ENCODE measurements around the gene RIMBP2.

The RIMBP2 gene

GRCh38 chr12:130496516-130497120 lies 219.5 kb downstream of the RIMBP2 start:
- DNase-seq = no peak

DNA sequence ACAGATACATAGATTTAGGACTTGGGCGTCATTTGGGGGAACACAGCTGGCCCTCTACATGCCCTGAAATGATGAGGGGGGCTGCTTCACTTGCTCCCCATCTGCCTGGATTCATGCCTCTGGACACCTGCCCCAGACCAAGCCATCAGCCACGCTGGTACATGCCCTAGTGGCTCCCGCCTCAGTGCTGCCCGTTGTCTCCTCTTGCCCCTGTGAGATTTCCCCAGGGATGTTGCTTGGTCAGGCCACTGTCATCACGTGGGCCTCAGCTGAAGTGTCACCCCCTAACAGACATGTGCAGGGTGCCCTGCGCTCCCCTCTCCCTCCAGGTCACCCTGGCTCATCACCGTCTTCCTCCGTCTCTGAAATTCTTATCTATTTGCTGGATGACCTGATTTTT lies 220.9 kb downstream of the RIMBP2 start:
- no peak for DNase-seq

GRCh38 chr12:130494736-130495135 lies 221.4 kb downstream of the RIMBP2 start:
- no peak for DNase-seq

DNA sequence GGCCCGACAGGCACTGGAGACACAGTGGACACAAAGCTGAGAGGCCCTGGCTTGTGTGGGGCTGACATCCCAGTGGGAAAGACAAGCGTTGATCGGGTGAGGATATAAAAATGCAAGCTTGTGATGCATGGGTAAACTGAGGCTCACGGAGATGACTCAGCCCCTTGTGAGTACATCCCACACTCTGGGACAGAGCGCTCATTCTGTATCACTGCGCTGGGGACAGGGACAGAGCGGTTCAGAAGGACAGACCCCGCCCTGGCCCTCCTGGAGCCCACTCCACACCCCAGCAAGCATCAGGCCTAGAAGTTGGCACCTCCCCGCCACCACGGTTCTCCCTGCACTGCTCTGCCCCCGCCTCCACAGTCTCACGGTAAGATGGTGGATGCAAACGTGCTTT lies 222.1 kb downstream of the RIMBP2 start:
- no peak for DNase-seq

GRCh38 chr12:130491421-130492357 lies 224.4 kb downstream of the RIMBP2 start:
- DNase-seq = no peak

DNA sequence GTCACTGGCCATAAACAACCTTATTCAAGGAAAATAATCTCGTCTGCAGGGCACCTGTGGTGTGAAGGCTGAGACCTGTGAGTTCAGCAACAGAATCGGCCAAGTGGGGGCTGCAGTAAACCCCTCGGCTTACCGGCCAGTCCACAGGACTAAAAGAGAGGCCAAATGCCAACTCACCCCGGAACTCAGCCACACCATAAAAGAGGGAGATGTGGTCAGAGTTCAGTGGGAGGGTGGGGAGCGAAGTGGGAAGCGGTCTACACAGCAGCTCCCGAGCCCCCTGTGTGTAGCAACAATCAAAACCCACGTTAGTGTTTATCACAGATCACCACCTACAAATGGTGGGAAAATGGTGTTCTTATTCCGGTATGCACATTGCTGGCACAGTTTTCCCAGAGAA lies 225.4 kb downstream of the RIMBP2 start:
- DNase-seq = no peak

GRCh38 chr12:130489293-130489692 lies 226.8 kb downstream of the RIMBP2 start:
- DNase-seq = no peak

DNA sequence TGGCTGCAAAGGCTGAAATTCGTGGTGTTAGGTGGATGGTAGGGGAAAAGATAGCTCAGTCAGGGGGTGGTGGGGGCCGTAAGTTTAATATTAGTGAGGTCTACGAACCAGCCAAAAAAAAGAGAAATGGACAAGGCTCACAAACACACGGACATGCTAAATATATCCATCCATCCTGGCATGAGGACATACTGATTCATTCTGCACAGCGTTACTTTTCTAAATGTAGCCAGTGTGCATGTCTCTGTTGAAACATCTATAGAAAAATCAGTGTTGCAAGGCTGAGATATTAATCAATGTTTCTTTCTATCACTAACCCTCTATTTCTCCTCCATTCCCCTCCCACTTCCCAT lies 227.8 kb downstream of the RIMBP2 start:
- DNase-seq = no peak

- DNase-seq = no peak
These were observed 228.3 kb downstream of the RIMBP2 start for GRCh38 chr12:130487636-130488357.

- no peak for DNase-seq
These were observed 229.1 kb downstream of the RIMBP2 start for GRCh38 chr12:130486891-130487416.

GRCh38 chr12:130486146-130486435 lies 230.0 kb downstream of the RIMBP2 start:
- DNase-seq = no peak

GRCh38 chr12:130485291-130486145 lies 230.6 kb downstream of the RIMBP2 start:
- DNase-seq = no peak

DNA sequence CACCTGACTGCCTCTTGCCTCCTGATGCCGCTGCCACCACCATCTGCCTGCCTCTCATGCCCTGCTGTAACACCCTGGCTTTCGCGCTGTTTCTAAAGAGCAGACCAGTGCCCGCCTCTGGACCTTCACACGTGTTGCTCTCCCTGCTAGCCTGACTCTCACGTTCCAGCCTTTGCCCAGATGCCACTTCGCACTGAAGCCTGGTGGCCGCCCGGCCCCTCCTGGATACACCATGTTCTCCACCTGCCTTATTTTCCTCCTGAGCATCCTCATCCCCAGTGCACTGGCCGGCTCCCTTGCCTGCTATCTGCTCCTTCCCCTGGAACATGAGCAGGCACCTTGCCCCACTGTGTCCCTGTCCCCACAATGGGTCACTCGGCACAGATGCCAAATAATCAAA lies 231.9 kb downstream of the RIMBP2 start:
- peak; percentile 11 for DNase-seq

GRCh38 chr12:130483616-130484180 lies 232.4 kb downstream of the RIMBP2 start:
- no peak for DNase-seq

GRCh38 chr12:130482448-130482847 lies 233.7 kb downstream of the RIMBP2 start:
- DNase-seq = peak; percentile 34

DNA sequence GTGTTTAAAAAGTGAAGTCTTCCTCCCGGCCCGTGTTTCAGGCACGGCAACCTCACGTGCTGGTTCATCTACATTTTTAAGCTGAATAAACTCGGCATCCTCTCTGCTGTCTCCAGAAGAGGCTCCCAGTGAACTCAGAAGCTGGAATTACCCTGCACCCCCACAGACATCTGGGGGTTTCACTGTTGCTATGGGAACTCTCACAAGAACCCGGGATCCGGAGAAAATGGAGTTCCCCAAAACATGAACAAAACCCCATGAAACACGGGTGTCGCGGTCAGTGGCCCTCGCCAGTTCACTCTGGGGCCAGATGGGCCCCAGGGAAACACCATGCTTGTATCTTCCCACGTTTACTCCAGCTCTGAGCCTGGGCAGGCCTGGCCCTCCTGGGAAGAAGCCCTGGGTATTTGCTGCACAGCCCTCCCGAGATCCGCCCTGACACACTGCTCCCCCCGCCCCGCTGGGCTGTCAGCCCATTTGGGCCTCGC lies 234.7 kb downstream of the RIMBP2 start:
- no peak for DNase-seq

- no peak for DNase-seq
These were observed 235.2 kb downstream of the RIMBP2 start for GRCh38 chr12:130480887-130481286.

- DNase-seq = no peak
These were observed 235.9 kb downstream of the RIMBP2 start for GRCh38 chr12:130480231-130480630.

DNA sequence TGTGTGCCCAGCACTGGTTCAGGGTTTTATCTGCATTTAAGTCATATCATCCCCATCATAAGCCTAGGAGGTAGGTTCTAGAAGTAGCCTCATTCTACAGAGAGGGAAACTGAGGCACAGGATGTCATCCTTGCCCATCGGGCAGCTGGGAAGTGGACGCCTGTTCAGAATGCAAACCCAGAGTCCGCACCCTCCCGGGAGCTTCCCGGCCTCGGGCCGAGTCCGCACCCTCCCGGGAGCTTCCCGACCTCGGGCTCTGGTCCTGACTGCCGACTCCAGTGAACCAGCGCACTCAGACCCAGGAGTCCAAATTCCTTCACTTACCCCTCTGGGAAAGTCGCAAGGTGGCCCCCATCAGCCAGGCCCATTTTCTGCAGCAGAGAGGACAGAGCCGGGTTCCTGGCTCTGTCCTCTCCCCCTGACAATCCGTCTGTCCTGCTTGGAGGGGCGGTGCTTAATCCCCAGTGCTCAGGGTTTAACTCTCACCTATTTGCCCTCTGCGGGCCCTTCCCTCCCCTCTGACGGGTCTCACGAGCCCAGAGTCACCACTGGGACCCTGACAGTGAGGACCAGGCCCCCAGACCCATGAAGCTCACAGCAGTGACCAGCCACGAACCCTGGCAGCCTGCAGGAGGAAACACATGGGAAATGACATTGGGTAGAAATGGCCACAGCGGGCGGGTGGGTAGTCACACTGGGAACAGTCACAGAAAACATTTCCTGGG lies 236.5 kb downstream of the RIMBP2 start:
- DNase-seq = no peak

DNA sequence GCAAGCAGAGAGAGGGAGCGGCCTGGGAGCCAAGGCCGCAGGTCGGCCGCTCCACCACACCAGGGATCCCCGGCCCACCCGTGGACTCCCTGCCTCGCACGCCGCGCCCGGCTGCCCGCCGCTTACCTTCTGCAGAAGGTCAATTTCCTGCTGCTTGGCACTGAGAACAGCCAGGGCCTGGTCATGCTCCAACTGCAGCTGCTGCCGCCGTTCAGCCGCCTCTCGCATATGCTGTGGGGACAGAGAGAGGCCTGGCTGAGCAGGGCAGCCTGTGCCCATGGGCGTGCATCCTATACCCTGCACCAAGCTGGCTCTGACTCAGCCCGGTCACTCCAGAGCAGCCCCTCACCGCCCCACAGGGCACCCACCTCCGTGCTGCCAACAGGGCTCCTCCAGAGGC lies 237.3 kb downstream of the RIMBP2 start:
- no peak for DNase-seq

GRCh38 chr12:130477701-130478100 lies 238.4 kb downstream of the RIMBP2 start:
- DNase-seq = no peak

- no peak for DNase-seq
These were observed 238.8 kb downstream of the RIMBP2 start for GRCh38 chr12:130477266-130477665.

Data from DMS53 (cell line).